ENCODE results near the gene ETV1.

ETV1 gene

DNA sequence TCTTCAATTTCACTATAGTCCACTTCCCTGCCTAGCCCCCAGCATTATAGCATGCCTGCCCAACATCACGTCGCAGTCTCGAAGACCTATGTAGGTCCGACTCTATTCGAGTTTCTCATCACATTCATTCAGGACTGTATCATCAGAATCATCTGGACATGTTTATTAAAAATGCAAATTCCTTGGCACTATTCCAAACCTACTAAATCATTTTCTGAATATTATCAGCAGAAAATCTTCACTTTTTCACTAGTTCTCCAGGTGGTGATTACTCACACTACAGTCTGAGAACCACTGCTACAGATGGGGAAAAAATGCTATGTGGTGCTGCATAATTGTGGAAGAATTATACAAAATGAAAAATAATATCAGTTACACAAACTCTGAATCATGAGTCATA lies 29.3 kb upstream of the ETV1 start:
- H3K4me3 ChIP-seq (ENCODE audit: low read depth, low read length): no peak overlapping the region
- TF ChIP-seq, protein P1, sequence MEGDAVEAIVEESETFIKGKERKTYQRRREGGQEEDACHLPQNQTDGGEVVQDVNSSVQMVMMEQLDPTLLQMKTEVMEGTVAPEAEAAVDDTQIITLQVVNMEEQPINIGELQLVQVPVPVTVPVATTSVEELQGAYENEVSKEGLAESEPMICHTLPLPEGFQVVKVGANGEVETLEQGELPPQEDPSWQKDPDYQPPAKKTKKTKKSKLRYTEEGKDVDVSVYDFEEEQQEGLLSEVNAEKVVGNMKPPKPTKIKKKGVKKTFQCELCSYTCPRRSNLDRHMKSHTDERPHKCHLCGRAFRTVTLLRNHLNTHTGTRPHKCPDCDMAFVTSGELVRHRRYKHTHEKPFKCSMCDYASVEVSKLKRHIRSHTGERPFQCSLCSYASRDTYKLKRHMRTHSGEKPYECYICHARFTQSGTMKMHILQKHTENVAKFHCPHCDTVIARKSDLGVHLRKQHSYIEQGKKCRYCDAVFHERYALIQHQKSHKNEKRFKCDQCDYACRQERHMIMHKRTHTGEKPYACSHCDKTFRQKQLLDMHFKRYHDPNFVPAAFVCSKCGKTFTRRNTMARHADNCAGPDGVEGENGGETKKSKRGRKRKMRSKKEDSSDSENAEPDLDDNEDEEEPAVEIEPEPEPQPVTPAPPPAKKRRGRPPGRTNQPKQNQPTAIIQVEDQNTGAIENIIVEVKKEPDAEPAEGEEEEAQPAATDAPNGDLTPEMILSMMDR (IDR thresholded peaks at IDR 0.05; ENCODE audit: low read depth, low read length, missing control alignments): no peak

GRCh38 chr7:14016950-14017349 lies 27.5 kb upstream of the ETV1 start:
- TF ChIP-seq, protein P1 (IDR thresholded peaks at IDR 0.05; ENCODE audit: low read depth, low read length, missing control alignments): no peak

More for the DNA sequence above, 29.3 kb upstream of the ETV1 start:
- no peak for DNase-seq (ENCODE audit: low read depth)

DNA sequence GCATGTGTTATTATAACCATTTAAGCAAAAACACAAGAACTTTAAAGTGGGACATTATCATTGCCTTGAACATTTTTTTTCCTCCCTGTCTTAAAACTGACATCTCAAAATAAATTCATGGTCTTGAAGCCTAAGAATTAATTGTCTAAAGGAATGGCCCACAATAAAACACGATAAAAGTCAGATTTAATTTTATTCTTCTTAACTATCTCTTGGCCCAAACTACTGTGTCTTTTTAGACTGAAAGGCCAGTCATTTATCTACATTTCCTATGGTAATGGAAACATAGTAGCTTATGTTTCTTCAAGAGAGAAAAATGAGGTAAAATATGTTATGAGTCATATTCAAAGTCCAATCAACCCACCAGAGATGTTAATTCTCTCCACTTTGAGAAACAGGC lies 24.4 kb upstream of the ETV1 start:
- no peak overlapping the region for H3K4me3 ChIP-seq (ENCODE audit: low read depth, low read length)
- no peak for DNase-seq (ENCODE audit: low read depth)
- TF ChIP-seq, protein P1 (IDR thresholded peaks at IDR 0.05; ENCODE audit: low read depth, low read length, missing control alignments): no peak

More at GRCh38 chr7:14016950-14017349, 27.5 kb upstream of the ETV1 start:
- no peak for DNase-seq (ENCODE audit: low read depth)
- H3K4me3 ChIP-seq (ENCODE audit: low read depth, low read length): no peak overlapping the region

DNA sequence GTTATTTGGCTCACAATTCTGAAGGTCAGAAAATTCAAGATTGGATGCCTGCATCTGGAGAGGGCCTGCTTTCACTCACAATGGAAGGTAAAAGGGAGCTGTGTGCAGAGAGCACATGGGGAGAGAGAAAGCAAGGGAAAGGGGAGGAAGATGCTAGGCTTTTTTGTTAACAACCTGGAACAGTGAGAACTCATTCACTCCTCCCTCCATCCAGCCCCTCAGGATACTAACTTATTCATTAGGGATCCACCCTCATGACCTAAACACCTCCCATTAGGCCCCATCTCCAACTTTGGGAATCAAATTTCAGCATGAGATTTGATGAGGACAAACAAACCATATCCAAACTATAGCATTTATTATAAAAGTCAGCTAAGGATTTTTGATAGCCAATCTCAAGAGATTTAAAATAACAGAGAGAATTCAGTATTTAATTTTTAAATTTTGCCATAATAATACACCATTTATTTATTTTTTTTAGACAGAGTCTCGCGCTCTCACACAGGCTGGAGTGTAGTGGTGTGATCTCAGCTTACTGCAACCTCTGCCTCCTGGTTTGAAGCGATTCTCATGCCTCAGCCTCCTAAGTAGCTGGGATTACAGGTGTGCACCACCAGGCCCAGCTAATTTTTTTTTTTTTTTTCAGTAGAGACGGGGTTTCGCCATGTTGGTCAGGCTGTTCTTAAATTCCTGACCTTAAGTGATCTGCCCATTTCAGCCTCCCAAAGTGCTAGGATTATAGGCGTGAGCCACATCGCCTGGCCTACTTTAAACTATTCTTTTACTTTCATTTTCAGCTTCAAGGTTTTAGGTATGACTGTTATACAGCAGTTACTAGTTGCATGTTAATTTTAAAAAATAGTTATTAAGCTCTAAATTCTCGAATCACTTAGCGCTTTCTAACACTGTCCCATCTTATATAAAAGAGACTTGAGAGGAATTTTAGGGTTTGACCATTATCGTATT lies 20.3 kb upstream of the ETV1 start:
- H3K4me3 ChIP-seq (ENCODE audit: low read depth, low read length): no peak overlapping the region
- DNase-seq (ENCODE audit: low read depth): no peak
- TF ChIP-seq, protein P1 (IDR thresholded peaks at IDR 0.05; ENCODE audit: low read depth, low read length, missing control alignments): no peak

GRCh38 chr7:14001139-14001538 lies 11.7 kb upstream of the ETV1 start:
- H3K4me3 ChIP-seq (ENCODE audit: low read depth, low read length): no peak overlapping the region
- TF ChIP-seq, protein P1 (IDR thresholded peaks at IDR 0.05; ENCODE audit: low read depth, low read length, missing control alignments): no peak
- DNase-seq (ENCODE audit: low read depth): no peak

- DNase-seq (ENCODE audit: low read depth): no peak
- H3K4me3 ChIP-seq (ENCODE audit: low read depth, low read length): no peak overlapping the region
- TF ChIP-seq, protein P1 (IDR thresholded peaks at IDR 0.05; ENCODE audit: low read depth, low read length, missing control alignments): no peak
These were observed 10.8 kb upstream of the ETV1 start for GRCh38 chr7:14000247-14000646.
